Progenitor cell of endocrine pancreas (in vitro differentiated cells): Measurements from ENCODE around the gene NLRC5. TPM values are rescaled to one million over a fixed set of nuclear protein-coding genes. Genes with fewer than 3 reads are reported as not detected.

Experiments used
- DNase-seq: peaks from one replicate; pipeline ENCODE4 v3.0.0; 2021; ENCODE audit warnings: low spot score; ENCODE audit not compliant: unreplicated experiment
- H3K27ac Mint-ChIP-seq: 2 replicates; pipeline ENCODE4 v1.8.0; 2021; ENCODE audit warnings: mild to moderate bottlenecking, moderate library complexity, mixed read lengths
- H3K27me3 Mint-ChIP-seq: 2 replicates; pipeline ENCODE4 v1.8.0; 2021; ENCODE audit warnings: mixed read lengths
- H3K36me3 Mint-ChIP-seq: 2 replicates; pipeline ENCODE4 v1.8.0; 2022; ENCODE audit warnings: mixed read lengths; ENCODE audit not compliant: insufficient read depth
- H3K4me1 Mint-ChIP-seq: 2 replicates; pipeline ENCODE4 v1.8.0; 2021; ENCODE audit warnings: low read depth, mixed read lengths
- H3K4me3 Mint-ChIP-seq: 2 replicates; pipeline ENCODE4 v1.8.0; 2021; ENCODE audit warnings: low read depth, mild to moderate bottlenecking, moderate library complexity, mixed read lengths
- H3K9me3 Mint-ChIP-seq: 2 replicates; pipeline ENCODE4 v1.8.0; 2021; ENCODE audit warnings: low read depth, mixed read lengths
- CTCF ChIP-seq: fragments of 200-600 bp; sonication (generic); IDR thresholded peaks from one replicate; pipeline ENCODE4 v1.5.0; 2021; ENCODE audit warnings: antibody characterized with exemption, mild to moderate bottlenecking; ENCODE audit not compliant: unreplicated experiment
- total RNA-seq: library from RNA; stranded (reverse); gene quantifications from 2 replicates; pipeline ENCODE4 v1.2.1, GENCODE V29; 2021

Gene NLRC5
- total RNA-seq, 1 donor from 2014 or later = not detected

DNA sequence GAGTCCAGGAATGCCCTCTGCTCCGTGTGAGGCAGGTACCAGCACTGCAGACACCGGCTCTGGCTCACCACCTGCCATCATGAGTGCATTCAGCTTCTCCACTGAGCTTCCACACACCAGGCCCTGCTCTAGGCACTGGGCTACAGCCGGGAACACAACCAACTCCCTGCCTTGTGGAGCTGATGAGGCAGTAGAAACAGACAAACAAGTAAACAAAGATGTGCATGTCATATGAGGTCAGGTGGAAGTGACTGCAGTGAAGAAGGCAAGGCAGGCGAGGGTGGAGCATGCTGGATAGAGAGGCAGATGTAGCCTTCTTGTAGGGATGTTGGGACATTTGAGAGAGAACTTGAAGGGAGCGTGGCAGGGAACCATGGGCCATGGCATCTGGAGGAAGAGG, 5.0 kb downstream of the NLRC5 start:
- no peaks in the 10 kb centered on the region for H3K36me3 Mint-ChIP-seq
- no peak overlapping the region for H3K27ac Mint-ChIP-seq
- peaks cover 58% of the 10 kb centered on the region for H3K27me3 Mint-ChIP-seq
- H3K4me3 Mint-ChIP-seq = no peak overlapping the region
- no peaks in the 10 kb centered on the region for H3K9me3 Mint-ChIP-seq
- no peaks in the 10 kb centered on the region for H3K4me1 Mint-ChIP-seq
- DNase-seq = no peak
- TF ChIP-seq CTCF = no peak

DNA sequence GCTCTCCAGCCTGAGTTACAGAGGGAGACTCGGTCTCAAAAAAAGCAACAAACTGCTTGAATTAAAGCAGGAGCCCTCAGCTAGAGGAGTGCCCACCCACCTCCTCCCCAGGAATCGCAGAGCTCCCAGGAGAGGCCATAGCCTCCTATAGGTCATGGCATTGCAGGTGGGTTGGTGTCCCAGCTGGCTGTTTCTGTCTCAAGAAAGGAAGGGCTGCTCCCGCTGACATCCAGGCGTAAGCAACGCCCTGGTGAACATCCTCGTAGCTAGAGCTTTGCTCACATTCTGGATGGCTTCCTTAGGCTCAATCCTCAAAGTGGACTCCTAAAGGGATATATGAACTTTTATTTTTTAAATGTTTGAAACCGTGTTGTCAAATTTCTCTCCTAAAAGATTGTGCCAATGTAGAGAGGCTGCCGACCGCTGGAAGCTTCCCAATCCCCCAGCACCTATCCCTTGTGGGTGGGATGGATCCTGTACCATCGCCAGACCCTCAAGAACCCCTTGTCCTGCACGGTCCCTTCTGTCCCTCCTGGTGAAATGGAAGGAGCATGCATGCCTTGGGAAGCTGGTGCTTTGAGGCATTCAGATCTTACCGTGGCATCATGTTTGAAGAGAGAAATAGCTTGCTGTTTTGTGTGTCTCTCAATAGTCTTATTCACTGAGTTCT, 5.9 kb downstream of the NLRC5 start:
- no peak for DNase-seq
- Mint-ChIP-seq H3K4me3 (no peak overlapping the region), H3K27me3 (peaks cover 48% of the 10 kb centered on the region), H3K9me3 (no peaks in the 10 kb centered on the region), H3K4me1 (no peaks in the 10 kb centered on the region), H3K36me3 (no peaks in the 10 kb centered on the region), H3K27ac (no peak overlapping the region)
- no peak for TF ChIP-seq CTCF

DNA sequence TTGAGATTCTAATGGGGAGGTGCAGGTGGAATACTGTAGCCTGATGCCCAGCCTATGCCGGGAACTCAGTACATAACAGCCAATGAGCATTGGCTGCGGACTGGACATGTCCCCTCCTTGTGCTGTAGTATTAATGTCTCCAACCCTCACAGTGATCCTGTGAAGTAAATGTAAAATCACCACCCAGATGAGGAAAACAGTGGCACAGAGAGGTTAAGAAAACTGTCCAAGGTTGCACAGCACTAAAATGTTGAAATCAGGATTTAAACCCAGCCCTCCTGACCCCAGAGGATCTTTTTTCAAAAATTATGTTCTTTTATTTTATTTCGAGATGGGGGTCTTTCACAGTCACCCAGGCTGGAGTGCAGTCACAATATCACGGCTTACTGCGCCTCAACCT, 7.9 kb downstream of the NLRC5 start:
- DNase-seq = no peak
- Mint-ChIP-seq H3K4me3 (no peak overlapping the region), H3K4me1 (no peaks in the 10 kb centered on the region), H3K9me3 (no peaks in the 10 kb centered on the region), H3K27ac (no peak overlapping the region), H3K36me3 (no peaks in the 10 kb centered on the region), H3K27me3 (peaks cover 32% of the 10 kb centered on the region)
- TF ChIP-seq CTCF = no peak

GRCh38 chr16:56997931-56998330, 8.6 kb downstream of the NLRC5 start:
- H3K27me3 Mint-ChIP-seq = peaks cover 31% of the 10 kb centered on the region
- no peak for TF ChIP-seq CTCF
- no peak overlapping the region for H3K27ac Mint-ChIP-seq
- H3K4me3 Mint-ChIP-seq = no peak overlapping the region
- no peaks in the 10 kb centered on the region for H3K36me3 Mint-ChIP-seq
- no peak for DNase-seq
- no peaks in the 10 kb centered on the region for H3K4me1 Mint-ChIP-seq
- no peaks in the 10 kb centered on the region for H3K9me3 Mint-ChIP-seq

DNA sequence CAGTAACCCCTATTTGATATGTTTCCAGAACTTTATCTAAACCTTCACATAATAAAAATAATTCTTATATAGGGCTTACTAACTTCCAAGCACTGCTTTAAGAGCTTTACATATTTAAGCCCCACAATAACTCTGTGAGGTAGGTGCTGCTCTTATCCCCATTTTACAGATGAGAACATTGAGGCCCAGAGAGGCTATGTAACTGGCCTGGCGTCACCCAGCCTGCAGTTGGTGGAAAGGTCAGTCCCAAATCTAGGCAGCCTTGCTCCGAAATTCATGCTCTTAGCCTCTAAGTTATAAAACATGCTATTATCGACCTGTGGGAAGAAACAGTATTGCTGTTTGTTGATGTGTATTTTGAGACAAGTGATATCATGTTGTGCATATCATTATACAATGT, 9.0 kb downstream of the NLRC5 start:
- H3K27me3 Mint-ChIP-seq = peaks cover 27% of the 10 kb centered on the region
- no peak for DNase-seq
- H3K9me3 Mint-ChIP-seq = no peaks in the 10 kb centered on the region
- H3K4me1 Mint-ChIP-seq = no peaks in the 10 kb centered on the region
- no peaks in the 10 kb centered on the region for H3K36me3 Mint-ChIP-seq
- H3K4me3 Mint-ChIP-seq = no peak overlapping the region
- H3K27ac Mint-ChIP-seq = no peak overlapping the region
- TF ChIP-seq CTCF = no peak
